Endothelial cell of umbilical vein (primary cell): Measurements from ENCODE around the gene PUDP.

Experiments
- EZH2 ChIP-seq: IDR thresholded peaks from 2 replicates; pipeline ENCODE4 v1.6.1; 2012; ENCODE audit warnings: borderline replicate concordance, low read depth, mild to moderate bottlenecking, moderate library complexity, low read length, inconsistent platforms; ENCODE audit not compliant: severe bottlenecking
- POLR2AphosphoS5 ChIP-seq: IDR thresholded peaks from 2 replicates; pipeline ENCODE4 v1.6.1; 2012; ENCODE audit warnings: low read depth, mild to moderate bottlenecking, control low read depth, low read length, moderate library complexity; ENCODE audit not compliant: insufficient read depth
- TF ChIP-seq, protein P1 (sequence below), 2 donors: IDR thresholded peaks; 1 replicate in 1 of 2; 2 replicates in 1 of 2; pipeline ENCODE4 v1.5.1; 2011; ENCODE audit warnings: low read length in 2 of 2, mild to moderate bottlenecking in 2 of 2, moderate library complexity in 2 of 2, control low read depth in 1 of 2, inconsistent platforms in 1 of 2, low read depth in 1 of 2; ENCODE audit not compliant: insufficient read depth in 1 of 2; ENCODE audit errors: extremely low read depth in 1 of 2

DNA sequence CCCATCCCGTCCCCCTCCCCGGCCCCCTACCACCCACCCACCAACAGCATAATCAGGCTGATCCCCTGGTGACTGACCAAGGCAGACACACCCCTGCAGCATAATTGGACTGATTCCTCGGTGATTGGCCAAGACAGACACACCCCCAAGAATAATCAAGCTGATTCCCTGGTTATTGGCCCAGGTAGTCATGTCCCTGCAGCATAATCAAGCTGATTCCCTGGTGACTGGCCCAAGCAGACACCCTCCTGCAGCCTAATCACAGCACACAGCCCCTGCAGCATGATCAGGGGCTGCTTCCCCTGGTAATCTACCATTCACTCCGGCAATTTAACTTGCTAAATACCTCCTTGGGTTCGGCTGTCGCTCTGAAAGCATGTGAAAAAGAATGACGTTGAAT lies 47.9 kb downstream of the PUDP start:
- TF ChIP-seq EZH2 (no peak), POLR2AphosphoS5 (no peak)
- TF ChIP-seq, protein P1, sequence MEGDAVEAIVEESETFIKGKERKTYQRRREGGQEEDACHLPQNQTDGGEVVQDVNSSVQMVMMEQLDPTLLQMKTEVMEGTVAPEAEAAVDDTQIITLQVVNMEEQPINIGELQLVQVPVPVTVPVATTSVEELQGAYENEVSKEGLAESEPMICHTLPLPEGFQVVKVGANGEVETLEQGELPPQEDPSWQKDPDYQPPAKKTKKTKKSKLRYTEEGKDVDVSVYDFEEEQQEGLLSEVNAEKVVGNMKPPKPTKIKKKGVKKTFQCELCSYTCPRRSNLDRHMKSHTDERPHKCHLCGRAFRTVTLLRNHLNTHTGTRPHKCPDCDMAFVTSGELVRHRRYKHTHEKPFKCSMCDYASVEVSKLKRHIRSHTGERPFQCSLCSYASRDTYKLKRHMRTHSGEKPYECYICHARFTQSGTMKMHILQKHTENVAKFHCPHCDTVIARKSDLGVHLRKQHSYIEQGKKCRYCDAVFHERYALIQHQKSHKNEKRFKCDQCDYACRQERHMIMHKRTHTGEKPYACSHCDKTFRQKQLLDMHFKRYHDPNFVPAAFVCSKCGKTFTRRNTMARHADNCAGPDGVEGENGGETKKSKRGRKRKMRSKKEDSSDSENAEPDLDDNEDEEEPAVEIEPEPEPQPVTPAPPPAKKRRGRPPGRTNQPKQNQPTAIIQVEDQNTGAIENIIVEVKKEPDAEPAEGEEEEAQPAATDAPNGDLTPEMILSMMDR (IDR thresholded peaks at IDR 0.05; ENCODE audit: extremely low read depth in 1 of 2, insufficient read depth in 1 of 2, low read depth in 1 of 2, low read length in 2 of 2): no peak
